Transverse colon (tissue), 4 donors: Measurements from ENCODE around the gene FGF3. TPM values are rescaled to one million over a fixed set of nuclear protein-coding genes. Genes with fewer than 3 reads are reported as not detected.

ENCODE experiments used
- DNase-seq: peaks from one replicate; pipeline ENCODE4 v3.0.0-alpha.2; 2019
- H3K27ac ChIP-seq, 4 donors: fragments of 200-600 bp; sonication (generic); 2 replicates each; pipeline ENCODE4 v1.5.1; 2016 to 2018; ENCODE audit warnings: inconsistent platforms in 4 of 4
- H3K27me3 ChIP-seq: fragments of 200-600 bp; sonication (generic); 2 replicates; pipeline ENCODE4 v1.5.1; 2017; ENCODE audit warnings: inconsistent platforms
- H3K36me3 ChIP-seq, 4 donors: fragments of 200-600 bp; sonication (generic); 2 replicates each; pipeline ENCODE4 v1.5.1; 2017 to 2019; ENCODE audit warnings: inconsistent platforms in 4 of 4
- H3K4me1 ChIP-seq, 4 donors: fragments of 200-600 bp; sonication (generic); 2 replicates each; pipeline ENCODE4 v1.5.1; 2017 to 2020; ENCODE audit warnings: inconsistent platforms in 4 of 4
- H3K4me3 ChIP-seq, 4 donors: fragments of 200-600 bp; sonication (generic); 1 replicate in 1 of 4; 2 replicates in 3 of 4; pipeline versions ENCODE4 v1.5.1 to v1.6.1; 2017 to 2019; ENCODE audit warnings: inconsistent platforms in 4 of 4
- H3K9me3 ChIP-seq, 2 donors: fragments of 200-600 bp; sonication (generic); 2 replicates each; pipeline ENCODE4 v1.5.1; 2017 to 2019; ENCODE audit warnings: inconsistent platforms in 2 of 2
- EP300 ChIP-seq: sonication (generic); formaldehyde crosslinking; IDR thresholded peaks from one replicate; pipeline ENCODE4 v1.6.1; 2017; ENCODE audit warnings: antibody characterized with exemption, low read depth
- POLR2A ChIP-seq: fragments of 450-650 bp; IDR thresholded peaks from one replicate; pipeline ENCODE4 v1.6.1; 2016; ENCODE audit warnings: antibody characterized with exemption, mild to moderate bottlenecking, moderate library complexity
- POLR2AphosphoS5 ChIP-seq, 3 donors: sonication (generic); formaldehyde crosslinking; IDR thresholded peaks; one replicate each; pipeline ENCODE4 v1.6.1; 2016; ENCODE audit warnings: antibody characterized with exemption in 3 of 3
- WGBS, 2 donors: methylation state at CpG; one replicate each; pipeline ENCODE4 v1.1.5; 2018; ENCODE audit warnings: low coverage in 1 of 2; 5-methylcytosine and 5-hydroxymethylcytosine counted together
- in situ Hi-C, 4 donors: fragments of 200-750 bp; cut with MboI; loops; one replicate each; pipeline versions ENCODE4 v1.15.0 to v1.15.1; 2017; ENCODE audit warnings: low sequenced_read_pairs in 3 of 4, low pct_ligation_motif_present in 1 of 4, low pct_unique_long_range_greater_than_20kb in 1 of 4
- intact Hi-C: fragments of 100-400 bp; cut with DNase I; formaldehyde crosslinking; loops from one replicate; pipeline ENCODE4 v1.15.1; 2023; ENCODE audit warnings: low total_unique reads
- total RNA-seq, 4 donors: library from RNA; depleted of rRNA; stranded (reverse); fragments of >200 nt; gene quantifications; one replicate each; pipeline ENCODE4 v1.1.0, GENCODE V29; 2016
- TF ChIP-seq, protein P1 (sequence below), 5 experiments: fragments of 200-600 bp in 3 of 5; fragments of 450-650 bp in 2 of 5; sonication (generic) in 3 of 5; IDR thresholded peaks; 1 replicate in 2 of 5; 2 replicates in 3 of 5; pipeline ENCODE4 v1.5.1; 2016 to 2017; ENCODE audit warnings: antibody characterized with exemption in 5 of 5, inconsistent platforms in 3 of 5, mild to moderate bottlenecking in 2 of 5, moderate library complexity in 1 of 5

The FGF3 gene
- total RNA-seq, 4 donors from 2014 or later = not detected

DNA sequence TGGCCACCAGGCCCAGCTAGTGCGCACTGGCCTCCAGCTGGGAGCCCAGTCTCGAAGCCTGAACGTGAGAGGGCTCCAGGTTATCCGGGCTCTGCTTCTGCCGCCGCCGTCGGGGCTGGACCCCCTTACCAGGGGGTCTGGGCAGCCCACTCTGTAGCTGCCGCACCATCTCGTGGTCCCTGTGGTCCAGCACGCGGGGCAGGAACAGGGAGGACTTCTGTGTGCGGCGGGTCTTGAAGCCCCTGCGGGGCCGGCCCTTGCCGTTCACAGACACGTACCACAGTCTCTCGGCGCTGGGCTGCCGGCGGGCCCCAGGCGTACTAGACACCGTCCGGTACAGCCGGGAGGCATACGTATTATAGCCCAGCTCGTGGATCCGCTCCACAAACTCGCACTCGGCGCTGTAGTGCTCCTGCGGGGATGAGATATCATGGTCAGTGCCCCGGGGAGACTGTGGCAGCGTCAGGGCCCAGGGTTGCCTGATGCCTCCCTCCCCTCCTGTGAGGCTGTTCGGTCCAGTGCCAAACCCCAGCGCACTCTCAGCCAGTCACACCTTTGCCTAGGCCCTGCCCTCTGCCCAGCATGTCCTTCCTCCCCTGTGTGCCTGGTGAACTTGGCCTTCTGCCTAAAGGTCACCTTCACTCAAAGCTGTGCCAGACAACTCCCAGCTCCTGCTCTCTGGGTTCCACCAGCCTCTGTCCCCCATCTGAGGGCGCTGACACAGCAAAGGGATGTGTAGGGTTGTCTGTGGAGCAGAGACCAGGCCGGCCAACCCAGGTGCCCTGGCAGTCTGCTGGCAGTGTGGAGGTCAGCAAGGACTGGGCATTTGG lies 8.7 kb downstream of the FGF3 start:
- Histone ChIP-seq H3K9me3 (no peaks in the 10 kb centered on the region), H3K4me1 (no peaks in the 10 kb centered on the region), H3K36me3 (no peaks in the 10 kb centered on the region), H3K27ac (no peak overlapping the region), H3K4me3 (no peak overlapping the region), H3K27me3 (peaks cover 20% of the 10 kb centered on the region)
- no peak for DNase-seq
- no peak for TF ChIP-seq POLR2A
- TF ChIP-seq, protein P1, sequence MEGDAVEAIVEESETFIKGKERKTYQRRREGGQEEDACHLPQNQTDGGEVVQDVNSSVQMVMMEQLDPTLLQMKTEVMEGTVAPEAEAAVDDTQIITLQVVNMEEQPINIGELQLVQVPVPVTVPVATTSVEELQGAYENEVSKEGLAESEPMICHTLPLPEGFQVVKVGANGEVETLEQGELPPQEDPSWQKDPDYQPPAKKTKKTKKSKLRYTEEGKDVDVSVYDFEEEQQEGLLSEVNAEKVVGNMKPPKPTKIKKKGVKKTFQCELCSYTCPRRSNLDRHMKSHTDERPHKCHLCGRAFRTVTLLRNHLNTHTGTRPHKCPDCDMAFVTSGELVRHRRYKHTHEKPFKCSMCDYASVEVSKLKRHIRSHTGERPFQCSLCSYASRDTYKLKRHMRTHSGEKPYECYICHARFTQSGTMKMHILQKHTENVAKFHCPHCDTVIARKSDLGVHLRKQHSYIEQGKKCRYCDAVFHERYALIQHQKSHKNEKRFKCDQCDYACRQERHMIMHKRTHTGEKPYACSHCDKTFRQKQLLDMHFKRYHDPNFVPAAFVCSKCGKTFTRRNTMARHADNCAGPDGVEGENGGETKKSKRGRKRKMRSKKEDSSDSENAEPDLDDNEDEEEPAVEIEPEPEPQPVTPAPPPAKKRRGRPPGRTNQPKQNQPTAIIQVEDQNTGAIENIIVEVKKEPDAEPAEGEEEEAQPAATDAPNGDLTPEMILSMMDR (IDR thresholded peaks at IDR 0.05) = no peak
- no peak for TF ChIP-seq POLR2AphosphoS5 (IDR thresholded peaks at IDR 0.05)
- TF ChIP-seq EP300 = no peak
- WGBS, 2 donors = 95% methylated on average over 33 of the region's 39 CpGs; no CpG with 5 or more reads in 1 of the 2 donors
- intact Hi-C loops (no loop called here), in situ Hi-C loops (no loop called here)

DNA sequence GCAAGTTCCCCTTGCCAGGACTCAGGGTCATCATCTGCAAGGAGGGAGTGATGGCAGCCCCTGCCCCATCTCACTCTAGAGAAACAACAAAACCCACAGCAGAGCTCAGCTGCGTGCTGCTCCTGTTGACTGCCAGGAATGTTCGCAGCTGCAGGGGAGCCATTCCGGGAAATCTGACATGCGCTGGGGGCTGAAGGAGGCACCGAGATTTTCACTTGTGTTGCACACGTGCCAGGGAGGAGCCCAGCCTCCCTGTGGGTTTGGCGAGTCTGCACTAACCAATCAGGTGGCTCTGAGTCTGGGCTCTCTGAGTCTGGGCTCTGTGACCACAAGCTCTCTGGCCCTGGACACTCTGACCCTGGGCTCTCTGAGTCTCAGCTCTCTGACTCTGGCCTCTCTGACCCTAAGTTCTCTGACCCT lies 10.5 kb downstream of the FGF3 start:
- Histone ChIP-seq H3K27ac (no peak overlapping the region), H3K9me3 (no peaks in the 10 kb centered on the region), H3K36me3 (no peaks in the 10 kb centered on the region), H3K27me3 (peaks cover 7% of the 10 kb centered on the region), H3K4me1 (no peaks in the 10 kb centered on the region), H3K4me3 (no peak overlapping the region)
- 53% methylated on average over 3 of the region's 7 CpGs; no CpG with 5 or more reads in 1 of the 2 donors for WGBS, 2 donors
- TF ChIP-seq EP300 (no peak), POLR2A (no peak), POLR2AphosphoS5 (IDR thresholded peaks at IDR 0.05) (no peak)
- TF ChIP-seq, protein P1 (IDR thresholded peaks at IDR 0.05) = no peak
- DNase-seq = no peak
- intact Hi-C loops = no loop called here
- in situ Hi-C loops = no loop called here

DNA sequence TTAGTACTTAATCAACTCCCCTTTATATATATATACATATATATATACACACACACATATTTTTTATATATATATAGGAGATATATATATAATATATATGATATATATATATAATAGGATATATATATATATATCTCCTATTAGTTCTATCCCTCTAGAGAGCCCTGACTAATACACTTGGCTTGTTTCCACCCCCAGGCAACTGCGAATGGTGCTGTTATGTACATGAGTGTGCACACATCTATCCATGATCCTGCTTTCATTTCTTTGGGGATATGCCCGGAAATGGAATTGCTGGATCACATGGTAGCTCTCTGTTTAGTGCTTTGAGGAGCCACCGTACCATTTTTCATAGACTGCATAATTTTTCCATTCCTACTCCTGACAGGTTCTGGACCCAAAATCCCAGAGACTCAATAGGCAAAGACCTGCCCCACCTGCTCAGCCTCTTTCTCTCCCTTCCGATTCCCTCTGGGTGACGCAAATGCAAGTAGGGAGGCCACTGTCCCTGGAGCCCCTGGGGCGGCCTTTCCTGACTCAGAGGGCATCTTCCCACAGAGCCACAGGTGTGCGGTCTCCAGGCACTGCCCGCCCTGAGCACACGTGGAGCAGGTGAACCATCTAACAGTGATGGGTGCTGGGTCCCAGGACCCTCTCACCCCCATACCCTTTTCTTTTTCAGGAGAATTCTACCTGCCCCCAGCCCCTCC lies 12.0 kb downstream of the FGF3 start:
- no peaks in the 10 kb centered on the region for H3K4me1 ChIP-seq
- in situ Hi-C loops (no loop called here), intact Hi-C loops (no loop called here)
- no peak overlapping the region for H3K4me3 ChIP-seq
- H3K27ac ChIP-seq = no peak overlapping the region
- TF ChIP-seq, protein P1 (IDR thresholded peaks at IDR 0.05) = no peak
- TF ChIP-seq POLR2AphosphoS5 (IDR thresholded peaks at IDR 0.05) (no peak), EP300 (no peak), POLR2A (no peak)
- peaks cover 3% of the 10 kb centered on the region for H3K27me3 ChIP-seq
- H3K36me3 ChIP-seq = no peaks in the 10 kb centered on the region
- H3K9me3 ChIP-seq = no peaks in the 10 kb centered on the region
- WGBS, 2 donors = 66 to 90% methylated on average over 2 to 9 of the region's 9 CpGs
- DNase-seq = no peak

DNA sequence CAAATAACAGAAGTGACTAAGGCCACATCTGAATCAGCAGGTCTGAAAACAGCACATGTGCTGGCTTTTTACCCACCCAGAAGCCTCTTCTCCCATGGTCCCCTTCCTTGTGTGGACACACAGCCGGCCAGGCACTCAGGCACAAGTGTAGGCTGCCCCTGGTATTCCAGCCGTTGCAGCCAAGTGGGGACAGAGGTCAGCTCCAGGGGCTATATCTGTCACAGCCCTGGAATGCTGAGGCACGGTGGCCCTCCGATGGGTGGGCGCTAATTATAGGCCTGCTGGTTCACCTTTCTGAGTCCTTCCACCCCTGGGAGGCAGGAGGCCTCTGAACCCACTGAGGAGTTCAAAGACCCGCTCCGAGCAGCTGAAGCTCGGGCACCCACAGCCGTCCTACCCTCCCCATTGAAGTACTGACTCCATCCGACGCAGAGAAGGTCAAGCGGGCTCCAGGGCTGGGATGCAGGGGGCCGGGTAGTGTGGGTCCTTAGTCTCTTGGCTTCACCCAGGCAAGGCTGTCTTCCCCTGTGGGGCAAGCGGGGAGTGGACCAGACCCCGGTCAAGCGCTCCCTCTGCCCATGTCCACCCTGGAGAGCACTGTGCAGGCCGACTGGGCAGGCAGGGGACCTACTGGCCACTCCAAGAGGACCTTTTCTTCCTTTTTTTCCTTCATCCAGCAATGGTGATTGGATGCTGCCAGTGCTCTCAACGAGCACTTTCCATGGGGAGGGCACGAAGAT lies 14.3 kb downstream of the FGF3 start:
- intact Hi-C loops = no loop called here
- WGBS, 2 donors = 60 to 75% methylated on average over 1 to 19 of the region's 19 CpGs
- Histone ChIP-seq H3K4me1 (no peaks in the 10 kb centered on the region), H3K9me3 (no peaks in the 10 kb centered on the region), H3K27me3 (peaks cover 3% of the 10 kb centered on the region), H3K27ac (no peak overlapping the region), H3K4me3 (no peak overlapping the region), H3K36me3 (no peaks in the 10 kb centered on the region)
- in situ Hi-C loops = no loop called here
- TF ChIP-seq, protein P1 (IDR thresholded peaks at IDR 0.05) = no peak
- no peak for TF ChIP-seq POLR2A
- TF ChIP-seq EP300 = no peak
- TF ChIP-seq POLR2AphosphoS5 (IDR thresholded peaks at IDR 0.05) = no peak
- DNase-seq = no peak
